CD4-positive, alpha-beta T cell treated with Interleukin-2 at 100 ng/mL for 4 hours (primary cell): ENCODE results near the gene PTGER4.
"Not testable (repeated sequence)": the region's sequence is repeated elsewhere in the genome, so short reads cannot be mapped to it uniquely, and the experiment has no call there.

Experiments
- DNase-seq: peaks from one replicate; pipeline ENCODE4 v3.0.0-alpha.2; 2020; ENCODE audit warnings: low spot score

Gene PTGER4

GRCh38 chr5:40689438-40689837 lies 9.7 kb downstream of the PTGER4 start:
- DNase-seq = peak; percentile 80

DNA sequence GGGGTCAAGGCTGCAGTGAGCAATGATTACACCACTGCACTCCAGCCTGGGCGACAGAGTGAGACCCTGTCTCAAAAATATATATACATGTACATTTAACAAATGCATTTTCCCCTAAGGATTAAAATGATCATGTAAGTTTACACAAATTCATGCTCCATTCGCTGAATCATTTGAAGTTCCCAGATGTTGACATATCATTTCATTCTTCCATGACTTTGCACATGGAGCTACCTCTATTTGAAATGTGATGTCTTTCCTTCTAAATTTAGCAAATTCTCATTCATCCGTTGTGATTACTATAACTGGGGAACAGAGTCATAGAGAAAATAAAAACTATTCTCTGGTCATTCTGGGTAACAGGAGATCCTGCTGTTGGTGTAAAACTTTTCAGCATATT lies 10.6 kb downstream of the PTGER4 start:
- DNase-seq = no peak

- no peak for DNase-seq
Measured at GRCh38 chr5:40691894-40692293, 12.2 kb downstream of the PTGER4 start.

DNA sequence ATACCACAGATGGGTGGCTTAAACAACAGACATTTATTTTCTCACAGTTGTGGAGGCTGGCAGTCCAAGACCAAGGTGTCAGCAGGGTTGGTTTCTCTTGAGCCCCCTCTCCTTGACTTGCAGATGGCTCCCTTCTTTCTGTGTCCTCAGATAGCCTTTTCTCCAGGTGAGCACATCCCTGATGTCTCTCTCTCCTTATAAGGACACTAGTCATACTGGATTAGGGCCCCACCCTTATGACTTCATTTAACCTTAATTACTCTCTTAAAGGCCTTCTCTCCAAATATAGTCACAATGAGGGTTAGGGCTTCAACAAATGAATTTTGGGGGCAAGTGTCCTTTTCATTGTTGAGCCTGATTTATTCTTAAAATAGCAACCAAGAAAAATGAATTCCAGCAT lies 14.7 kb downstream of the PTGER4 start:
- DNase-seq = no peak

- DNase-seq = no peak
Measured at GRCh38 chr5:40700116-40700782, 20.5 kb downstream of the PTGER4 start.

DNA sequence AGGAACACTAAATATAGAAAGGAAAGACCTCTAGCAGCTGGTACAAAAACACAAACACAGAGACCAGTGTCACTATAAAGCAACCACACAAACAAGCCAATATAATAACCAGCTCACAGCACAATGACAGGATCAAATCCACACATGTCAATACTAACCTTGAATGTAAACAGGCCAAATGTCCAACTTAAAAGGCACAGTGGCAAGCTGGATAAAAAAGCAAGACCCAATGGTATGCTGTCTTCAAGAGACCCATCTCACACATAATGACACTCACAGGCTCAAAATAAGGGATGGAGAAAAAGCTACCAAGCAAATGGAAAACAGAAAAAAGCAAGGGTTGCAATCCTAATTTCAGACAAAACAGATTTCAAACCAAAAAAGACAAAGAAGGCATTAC lies 22.3 kb downstream of the PTGER4 start:
- DNase-seq = not testable (repeated sequence)

GRCh38 chr5:40705484-40705883 lies 25.8 kb downstream of the PTGER4 start:
- DNase-seq = not testable (repeated sequence)

- not testable (repeated sequence) for DNase-seq
Measured at GRCh38 chr5:40710575-40710974, 30.9 kb downstream of the PTGER4 start.

DNA sequence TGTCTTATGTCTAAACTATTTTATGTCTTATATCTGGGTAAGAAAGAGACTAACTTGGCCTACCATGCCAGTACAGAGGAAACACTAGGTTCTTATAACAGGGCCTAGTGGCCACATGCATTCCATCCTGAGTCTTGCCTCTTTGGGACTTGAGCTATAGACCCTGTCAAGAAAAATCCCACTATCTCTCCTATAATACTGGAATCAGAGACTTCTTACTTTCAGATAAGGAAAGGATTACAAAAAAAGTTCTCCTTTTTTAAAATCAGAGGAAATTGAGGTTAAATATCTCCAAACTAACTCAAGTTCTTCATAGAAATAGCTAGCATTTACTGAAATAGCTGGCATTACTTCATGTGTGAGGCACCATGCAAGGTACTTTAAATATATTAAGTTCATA lies 34.3 kb downstream of the PTGER4 start:
- no peak for DNase-seq

GRCh38 chr5:40716000-40716399 lies 36.3 kb downstream of the PTGER4 start:
- DNase-seq = no peak

GRCh38 chr5:40716590-40716989 lies 36.9 kb downstream of the PTGER4 start:
- no peak for DNase-seq

DNA sequence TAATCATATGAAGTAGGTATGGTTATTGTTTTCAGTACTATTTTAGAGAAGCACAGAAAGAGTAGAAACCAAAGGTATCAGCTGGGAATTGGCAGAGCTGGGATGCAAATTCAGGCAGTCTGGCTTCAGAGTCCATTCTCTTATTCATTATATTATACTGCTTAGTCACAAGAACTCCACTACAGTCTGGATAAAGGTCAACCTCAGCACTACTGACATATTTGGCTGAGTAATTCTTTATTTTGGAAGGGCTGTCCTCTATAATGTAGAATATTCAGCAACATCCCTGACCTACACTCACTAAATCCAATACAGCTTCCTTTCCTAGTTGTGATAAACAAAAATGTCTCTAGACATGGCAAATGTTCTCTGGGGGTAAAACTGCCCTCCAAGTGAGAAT lies 37.6 kb downstream of the PTGER4 start:
- no peak for DNase-seq

DNA sequence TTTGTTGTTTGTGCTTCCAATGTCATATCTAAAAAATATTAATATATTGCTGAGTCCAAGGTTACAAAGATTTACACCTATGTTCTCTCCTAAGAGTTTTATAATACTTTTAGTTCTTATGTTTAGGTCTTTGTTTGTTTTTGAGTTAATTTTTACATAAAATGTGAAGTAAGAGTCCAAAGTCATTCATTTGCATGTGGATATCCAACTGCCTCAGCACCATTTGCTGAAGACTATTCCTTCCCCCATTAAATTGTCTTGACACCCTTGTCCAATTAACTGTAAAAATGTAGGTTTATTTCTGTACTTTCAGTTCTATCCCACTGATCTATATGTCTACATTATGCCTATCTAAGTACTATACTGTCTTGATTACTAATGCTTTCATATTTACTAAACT lies 40.4 kb downstream of the PTGER4 start:
- DNase-seq = no peak

DNA sequence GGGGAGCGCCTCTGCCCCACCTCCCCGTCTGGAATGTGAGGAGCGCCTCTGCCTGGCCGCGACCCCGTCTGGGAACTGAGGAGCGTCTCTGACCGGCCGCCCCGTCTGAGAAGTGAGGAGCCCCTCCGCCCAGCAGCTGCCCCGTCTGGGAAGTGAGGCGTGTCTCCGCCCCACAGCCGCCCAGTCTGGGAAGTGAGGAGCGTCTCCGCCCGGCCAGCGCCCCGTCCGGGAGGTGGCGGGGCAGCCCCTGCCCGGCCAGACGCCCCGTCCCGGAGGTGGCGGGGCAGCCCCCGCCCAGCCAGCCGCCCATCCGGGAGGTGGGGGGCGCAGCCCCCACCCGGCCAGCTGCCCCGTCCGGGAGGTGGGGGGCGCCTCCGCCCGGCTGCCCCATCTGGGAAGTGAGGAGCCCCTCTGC lies 42.8 kb downstream of the PTGER4 start:
- DNase-seq = not testable (repeated sequence)

- DNase-seq = no peak
Measured at GRCh38 chr5:40733434-40733833, 53.7 kb downstream of the PTGER4 start.

GRCh38 chr5:40733879-40734563 lies 54.3 kb downstream of the PTGER4 start:
- DNase-seq = no peak

- no peak for DNase-seq
Measured at GRCh38 chr5:40734986-40735385, 55.3 kb downstream of the PTGER4 start.

- DNase-seq = no peak
Measured at GRCh38 chr5:40735609-40736008, 55.9 kb downstream of the PTGER4 start.

GRCh38 chr5:40736103-40736875 lies 56.6 kb downstream of the PTGER4 start:
- peak; percentile 75 for DNase-seq

GRCh38 chr5:40738502-40738901 lies 58.8 kb downstream of the PTGER4 start:
- no peak for DNase-seq
